NCI-H345 treated with DMSO at 0.1 percent for 48 hours (cell line): Measurements from ENCODE around the gene SSR4.
"Not testable (repeated sequence)": the region's sequence is repeated elsewhere in the genome, so short reads cannot be mapped to it uniquely, and the experiment has no call there.

Experiments
- DNase-seq: peaks from one replicate; lab custom pipeline; 2025; ENCODE audit not compliant: unreplicated experiment; lab: John Stamatoyannopoulos, UW

SSR4 gene

GRCh38 chrX:153794018-153794896, at the start of gene SSR4, which contains the start of gene IDH3G:
Gene SSR4, plus strand, starts transcription at chrX:153794668. Its CDS starts 20 bp downstream, at chrX:153794688.
Gene IDH3G, minus strand, starts transcription at chrX:153794375. Its CDS starts 49 bp downstream, at chrX:153794326.
- DNase-seq, result peak; percentile 91

DNA sequence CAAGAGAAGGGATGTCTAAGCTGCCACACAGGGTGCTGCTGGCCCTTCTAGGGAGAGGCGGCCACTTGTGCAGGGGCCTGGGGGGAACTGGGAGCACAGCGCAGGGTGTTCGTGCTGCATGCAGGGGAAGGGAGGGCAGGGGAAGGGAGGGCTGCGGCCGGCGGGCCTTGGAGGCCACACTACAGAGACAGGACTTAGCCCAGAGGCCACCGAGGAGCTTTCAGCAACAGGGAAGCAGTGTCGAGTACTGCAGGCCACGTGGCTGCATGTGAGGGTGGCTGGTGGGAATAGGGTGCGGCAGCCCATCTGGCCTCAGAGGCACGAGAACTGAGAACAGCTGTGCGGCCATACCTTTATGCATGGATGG, 49.4 kb upstream of the SSR4 start:
- DNase-seq, result not testable (repeated sequence)

DNA sequence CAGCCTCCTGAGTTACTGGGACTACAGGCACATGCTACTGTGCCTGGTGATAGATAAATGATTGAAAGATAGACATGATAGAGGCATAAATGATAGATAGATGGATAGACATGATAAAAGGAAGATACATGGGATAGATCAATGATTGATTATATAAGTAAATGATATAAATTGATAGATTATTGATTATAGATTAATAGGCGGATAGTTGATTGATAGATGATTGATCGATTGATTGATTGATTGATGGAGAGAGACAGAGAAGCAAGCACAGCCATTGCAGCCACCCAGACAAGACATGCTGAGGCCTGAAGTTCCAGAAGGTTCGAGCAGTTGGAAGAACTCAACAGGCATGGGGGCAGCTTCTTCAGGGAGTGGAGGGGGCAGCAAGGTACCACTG, 48.1 kb upstream of the SSR4 start:
- no peak for DNase-seq

DNA sequence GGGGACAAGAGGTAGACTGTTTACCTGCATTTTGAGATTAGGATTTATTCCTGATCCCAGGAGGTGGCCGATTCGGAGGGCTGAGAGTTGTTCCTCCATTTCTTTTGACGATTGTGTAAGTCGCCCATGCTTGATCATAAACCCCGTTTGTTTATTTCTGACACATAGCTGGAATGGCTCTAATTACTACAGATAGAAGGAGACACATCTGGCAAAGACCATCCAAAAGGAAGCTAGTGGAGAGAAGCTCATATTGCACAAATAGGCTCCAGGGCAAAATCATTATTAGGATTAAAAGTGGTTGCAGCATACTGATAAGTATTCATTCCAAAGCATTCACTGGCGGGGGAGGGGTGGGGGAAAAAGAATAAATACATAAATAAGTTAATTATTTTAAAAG, 47.5 kb upstream of the SSR4 start:
- not testable (repeated sequence) for DNase-seq

- DNase-seq, result not testable (repeated sequence)
These were observed 45.5 kb upstream of the SSR4 start for GRCh38 chrX:153749017-153749416.

DNA sequence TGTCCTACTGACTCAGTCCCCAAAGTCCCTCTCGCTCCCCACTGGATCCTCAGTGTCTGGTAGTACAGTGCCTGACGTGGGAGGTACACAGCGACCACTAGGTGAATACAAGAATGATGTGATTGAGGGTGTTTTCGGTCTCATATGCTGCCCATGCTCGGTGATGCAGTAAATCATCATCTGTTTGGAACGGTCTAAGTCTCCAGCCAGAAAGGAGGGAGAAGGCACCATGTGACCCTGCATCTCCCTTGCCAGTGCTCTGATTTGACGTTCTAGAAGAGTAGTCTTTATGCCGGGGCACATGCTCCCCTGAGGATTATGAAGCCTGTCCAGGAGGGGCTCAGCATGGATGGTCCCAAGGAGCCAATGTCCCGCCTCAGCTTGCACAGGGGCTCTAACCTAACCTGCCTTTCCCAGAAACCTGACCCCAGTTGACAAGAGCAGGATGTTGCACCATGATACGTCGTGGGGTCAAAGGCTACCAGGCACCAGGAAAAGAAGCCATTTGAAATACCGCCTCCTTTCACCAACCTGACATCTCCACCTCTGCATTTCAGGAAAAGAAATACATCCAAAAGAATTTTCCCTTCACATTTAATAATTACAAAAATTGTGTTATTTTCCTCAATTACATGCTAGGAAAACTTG, 44.2 kb upstream of the SSR4 start:
- DNase-seq, result no peak

DNA sequence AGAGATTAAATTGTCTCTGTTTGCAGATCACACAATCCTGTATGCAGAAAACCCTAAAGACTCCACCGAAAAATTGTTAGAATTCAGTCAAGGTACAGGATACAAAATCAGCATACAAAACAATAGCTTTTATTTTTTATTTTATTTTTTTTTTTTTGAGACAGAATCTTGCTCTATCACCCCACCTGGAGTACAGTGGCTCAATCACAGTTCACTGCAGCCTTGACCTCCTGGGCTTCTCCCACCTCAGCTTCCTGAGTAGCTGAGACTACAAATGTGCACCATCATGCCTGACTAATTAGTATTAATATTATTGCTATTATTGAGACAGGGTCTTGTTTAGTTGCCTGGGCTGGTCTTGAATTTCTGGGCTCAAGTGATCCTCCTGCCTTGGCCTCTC, 39.3 kb upstream of the SSR4 start:
- no peak for DNase-seq

DNA sequence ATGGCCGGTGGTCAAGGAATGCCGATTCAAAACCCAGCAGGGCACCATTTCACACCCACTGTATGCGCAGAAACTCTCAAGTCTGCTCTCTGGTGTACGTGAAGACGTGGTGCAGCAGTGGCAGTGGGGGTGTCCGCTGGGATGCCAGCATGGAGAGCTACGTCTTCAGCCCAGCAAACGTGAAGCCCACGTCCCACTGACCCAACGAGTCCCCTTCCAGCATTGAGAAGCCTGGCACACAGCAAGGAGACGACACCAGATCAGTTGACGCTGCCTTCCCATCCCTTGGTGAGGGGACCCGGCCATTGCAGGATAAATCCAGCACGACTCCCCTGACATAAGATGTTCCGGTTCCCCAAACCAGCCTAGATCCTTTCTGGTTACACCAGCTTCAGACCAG, 32.6 kb upstream of the SSR4 start:
- DNase-seq, result no peak

DNA sequence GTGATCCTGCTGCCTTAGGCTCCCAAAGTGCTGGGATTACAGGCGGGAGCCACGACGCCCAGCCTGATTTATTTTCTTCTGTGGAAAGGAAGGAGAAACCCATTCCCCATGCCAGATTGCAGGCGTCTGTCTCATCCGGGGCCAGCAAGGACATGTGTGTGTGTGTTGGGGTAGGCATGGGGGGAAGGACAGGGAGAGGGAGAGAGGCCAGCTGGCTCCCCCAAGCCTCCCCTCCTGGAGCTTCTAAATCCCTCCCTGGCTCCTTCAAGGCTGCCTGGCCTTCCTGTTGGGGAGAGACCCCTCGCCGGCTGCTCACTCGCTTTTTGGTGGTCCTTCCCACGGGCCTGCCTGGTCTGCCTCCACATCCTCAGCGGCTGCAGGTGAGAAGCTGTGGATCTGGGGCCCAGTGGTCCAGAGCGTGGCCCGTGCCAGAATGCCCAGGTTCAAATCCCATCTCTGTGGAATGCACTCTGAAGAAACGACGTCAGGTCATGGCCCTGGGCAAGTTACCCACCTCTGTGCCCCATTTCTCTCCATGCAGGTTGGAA, 31.8 kb upstream of the SSR4 start:
- no peak for DNase-seq

DNA sequence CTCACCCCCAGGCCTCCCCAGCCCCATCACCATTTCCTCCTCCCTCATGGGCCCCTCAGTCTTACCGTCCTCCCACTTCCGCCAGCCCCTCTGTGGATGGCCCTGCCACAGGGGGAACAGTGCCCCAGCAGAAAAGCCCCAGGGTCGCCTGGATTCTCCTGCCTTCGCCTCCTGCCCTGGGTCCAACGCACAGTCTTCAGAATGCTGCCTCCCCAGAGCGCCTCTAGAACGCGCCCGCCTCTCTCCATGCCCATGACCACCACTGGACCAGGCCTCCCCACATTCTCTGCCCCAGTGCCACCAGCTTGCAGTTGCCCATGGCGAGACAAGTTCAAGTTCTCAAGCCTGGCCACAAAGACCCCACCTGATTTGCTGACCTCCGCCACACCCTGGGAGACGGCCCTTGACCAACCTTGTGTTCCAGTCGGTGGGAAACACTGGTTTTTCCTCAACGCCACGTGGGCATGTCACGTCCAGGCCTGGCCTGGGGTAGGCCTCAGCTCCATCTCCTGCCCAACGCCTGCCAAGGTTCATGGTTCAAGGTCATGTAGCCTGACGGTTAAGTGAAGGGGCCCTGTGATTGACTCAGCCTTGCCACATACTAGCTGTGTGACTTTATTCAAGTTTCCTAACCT, 31.1 kb upstream of the SSR4 start:
- no peak for DNase-seq

GRCh38 chrX:153763989-153764755, 30.3 kb upstream of the SSR4 start, which contains the start of gene PLXNB3:
Gene PLXNB3, plus strand, starts transcription at chrX:153764249. Its CDS starts 1,287 bp downstream, at chrX:153765536.
- peak; percentile 56 for DNase-seq

DNA sequence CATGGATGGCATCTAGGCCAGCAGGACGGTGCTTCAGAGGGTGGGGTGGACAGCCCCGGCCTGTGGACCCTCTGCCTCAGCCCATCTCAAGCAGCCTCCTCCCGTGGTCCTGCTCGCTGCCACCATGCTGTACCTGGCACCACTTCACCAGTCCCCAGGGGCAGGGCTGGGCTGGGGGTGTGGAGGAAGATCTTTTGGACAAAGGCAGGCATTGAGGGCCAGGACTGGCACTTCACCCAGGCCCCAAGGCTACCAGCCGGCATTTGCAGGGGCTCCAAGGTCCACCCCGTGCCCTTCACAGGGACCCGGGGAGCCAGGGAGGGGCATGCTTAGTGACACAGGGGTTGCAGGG, 29.7 kb upstream of the SSR4 start:
- DNase-seq, result no peak

DNA sequence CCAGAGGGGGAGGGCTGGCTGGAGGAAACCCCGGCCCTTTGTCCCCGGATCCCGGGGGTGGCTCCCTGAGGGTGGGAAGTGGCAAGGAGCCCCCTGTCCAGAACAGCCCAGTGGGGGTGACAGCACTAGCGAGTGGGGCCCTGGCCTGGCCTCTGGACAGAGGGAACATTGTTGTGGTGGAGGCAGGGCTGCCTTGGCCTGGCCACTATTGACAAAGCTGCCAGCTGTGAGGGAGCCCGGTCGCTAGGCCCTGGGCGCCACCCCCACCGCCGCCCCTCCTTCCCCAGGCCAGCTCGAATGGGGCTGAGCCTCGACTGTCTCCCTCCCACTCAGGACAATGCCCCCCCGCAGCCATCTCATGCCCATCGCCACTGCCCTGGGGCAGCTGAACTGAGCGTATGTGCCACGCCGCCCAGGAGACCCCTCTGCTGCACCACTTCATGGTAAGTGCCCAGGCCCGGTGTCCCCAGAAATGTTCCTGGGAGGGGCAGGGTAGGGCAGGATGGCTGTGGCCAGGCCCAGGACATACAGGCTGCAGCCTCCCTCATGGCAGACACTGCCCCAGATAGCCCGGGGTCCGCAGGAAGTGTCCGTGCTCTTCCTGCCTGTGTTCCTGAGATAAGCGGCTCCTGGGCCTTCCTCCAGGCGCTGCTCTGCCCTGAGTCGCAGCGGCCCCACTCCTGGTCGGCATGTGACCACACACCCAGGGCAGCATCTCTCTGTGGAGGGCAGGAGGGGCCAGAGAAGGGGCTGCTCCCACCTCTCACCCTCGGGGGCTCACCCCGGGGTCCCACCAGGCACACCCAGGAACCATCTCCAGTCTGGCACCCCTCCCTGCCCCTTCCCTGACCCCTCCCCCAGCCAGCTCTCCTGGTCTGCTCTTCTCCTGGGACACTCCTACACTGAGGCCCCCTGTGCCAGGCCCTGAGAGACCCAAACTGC, 29.1 kb upstream of the SSR4 start:
- no peak for DNase-seq

- no peak for DNase-seq
These were observed 28.2 kb upstream of the SSR4 start for GRCh38 chrX:153766098-153766817.

GRCh38 chrX:153766871-153767673, 27.4 kb upstream of the SSR4 start:
- no peak for DNase-seq

DNA sequence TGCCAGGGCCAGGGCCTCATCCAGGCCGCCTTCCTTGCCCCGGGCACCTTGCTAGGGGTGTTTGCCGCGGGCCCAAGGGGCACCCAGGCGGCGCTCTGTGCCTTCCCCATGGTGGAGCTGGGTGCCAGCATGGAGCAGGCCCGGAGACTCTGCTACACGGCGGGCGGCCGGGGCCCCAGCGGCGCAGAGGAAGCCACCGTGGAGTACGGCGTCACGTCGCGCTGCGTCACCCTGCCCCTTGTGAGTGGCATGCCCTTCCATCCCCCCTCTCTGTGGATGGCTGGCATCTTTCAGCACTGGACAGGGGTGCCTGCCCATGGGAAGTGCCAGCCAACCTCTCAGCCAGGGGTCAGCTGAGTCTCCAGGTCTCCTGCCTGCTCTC, 26.8 kb upstream of the SSR4 start:
- DNase-seq, result no peak

GRCh38 chrX:153768311-153769157, 25.9 kb upstream of the SSR4 start:
- no peak for DNase-seq
